Neuronal stem cell (in vitro differentiated cells): ENCODE data around the gene EEPD1.

Source experiments
- DNase-seq: peaks from one replicate; pipeline ENCODE4 v3.0.0-alpha.2; 2013; ENCODE audit warnings: low spot score
- H2AFZ ChIP-seq: one replicate; pipeline ENCODE4 v1.6.1; 2013; ENCODE audit warnings: mild to moderate bottlenecking, low read length, inconsistent platforms
- H2AK5ac ChIP-seq: 2 replicates; pipeline ENCODE4 v1.6.1; 2013; ENCODE audit warnings: low read depth, mild to moderate bottlenecking, inconsistent platforms, low read length, moderate library complexity, mixed read lengths
- H2BK120ac ChIP-seq: 2 replicates; pipeline ENCODE4 v1.6.1; 2013; ENCODE audit warnings: low read depth, mild to moderate bottlenecking, inconsistent platforms, low read length, moderate library complexity, mixed read lengths
- H2BK12ac ChIP-seq: one replicate; pipeline ENCODE4 v1.6.1; 2013; ENCODE audit warnings: low read length, inconsistent platforms
- H2BK15ac ChIP-seq: 2 replicates; pipeline ENCODE4 v1.6.1; 2013; ENCODE audit warnings: mild to moderate bottlenecking, low read length, inconsistent platforms, mixed read lengths
- H2BK5ac ChIP-seq: one replicate; pipeline ENCODE4 v1.6.1; 2013; ENCODE audit warnings: inconsistent platforms, mild to moderate bottlenecking, low read length, moderate library complexity
- H3K14ac ChIP-seq: one replicate; pipeline ENCODE4 v1.6.1; 2013; ENCODE audit warnings: low read length, inconsistent platforms
- H3K18ac ChIP-seq: 2 replicates; pipeline ENCODE4 v1.6.1; 2013; ENCODE audit warnings: low read length, inconsistent platforms
- H3K23ac ChIP-seq: 2 replicates; pipeline ENCODE4 v1.6.1; 2013; ENCODE audit warnings: low read depth, mild to moderate bottlenecking, mixed read lengths, low read length, inconsistent platforms; ENCODE audit not compliant: poor library complexity
- H3K27ac ChIP-seq: replicated peaks from 3 replicates; pipeline ENCODE4 v1.5.1; 2013; ENCODE audit warnings: low read length, inconsistent platforms
- H3K27me3 ChIP-seq, 3 experiments: 2 replicates each; pipeline ENCODE4 v1.6.1; 2013; ENCODE audit warnings: low read length in 3 of 3, mild to moderate bottlenecking in 2 of 3, inconsistent platforms in 1 of 3, low read depth in 1 of 3, mixed read lengths in 1 of 3, moderate library complexity in 1 of 3; ENCODE audit not compliant: control insufficient read depth in 3 of 3, insufficient read depth in 3 of 3
- H3K36me3 ChIP-seq, 2 donors: replicated peaks in 1 of 2; 2 replicates each; pipeline ENCODE4 v1.6.1; 2013; ENCODE audit warnings: low read length in 2 of 2; ENCODE audit not compliant: control insufficient read depth in 2 of 2, insufficient read depth in 2 of 2
- H3K4ac ChIP-seq: 2 replicates; pipeline ENCODE4 v1.6.1; 2013; ENCODE audit warnings: inconsistent platforms, mild to moderate bottlenecking, low read length, moderate library complexity
- H3K4me1 ChIP-seq, 2 donors: 1 replicate in 1 of 2; 2 replicates in 1 of 2; pipeline ENCODE4 v1.6.1; 2013; ENCODE audit warnings: low read length in 2 of 2, low read depth in 1 of 2; ENCODE audit not compliant: control insufficient read depth in 2 of 2, insufficient read depth in 1 of 2
- H3K4me2 ChIP-seq: one replicate; pipeline ENCODE4 v1.6.1; 2013; ENCODE audit warnings: mild to moderate bottlenecking, low read length, inconsistent platforms; ENCODE audit not compliant: insufficient read depth, poor library complexity, severe bottlenecking
- H3K4me3 ChIP-seq, 2 donors: 2 replicates each; pipeline ENCODE4 v1.5.1; 2013; ENCODE audit warnings: low read length in 2 of 2, mild to moderate bottlenecking in 2 of 2, inconsistent platforms in 1 of 2, moderate library complexity in 1 of 2
- H3K79me1 ChIP-seq: one replicate; pipeline ENCODE4 v1.6.1; 2013; ENCODE audit warnings: low read depth, mild to moderate bottlenecking, inconsistent platforms, low read length, moderate library complexity
- H3K9ac ChIP-seq: one replicate; pipeline ENCODE4 v1.6.1; 2013; ENCODE audit warnings: mild to moderate bottlenecking, low read depth, low read length, inconsistent platforms; ENCODE audit not compliant: poor library complexity
- H3K9me3 ChIP-seq, 2 donors: replicated peaks in 1 of 2; 2 replicates each; pipeline versions ENCODE3 to v1.6.1; 2013; ENCODE audit warnings: low read length in 2 of 2, mild to moderate bottlenecking in 2 of 2, inconsistent platforms in 1 of 2, low read depth in 1 of 2, mixed read lengths in 1 of 2, moderate library complexity in 1 of 2; ENCODE audit not compliant: control insufficient read depth in 2 of 2, insufficient read depth in 1 of 2
- H4K8ac ChIP-seq: one replicate; pipeline ENCODE4 v1.6.1; 2013; ENCODE audit warnings: low read depth, mild to moderate bottlenecking, inconsistent platforms, low read length, moderate library complexity
- H4K91ac ChIP-seq: one replicate; pipeline ENCODE4 v1.6.1; 2013; ENCODE audit warnings: low read length, low read depth, mild to moderate bottlenecking, inconsistent platforms; ENCODE audit not compliant: poor library complexity
- WGBS, 2 donors: extraction: QIAGEN DNeasy Blood & Tissue Kit; methylation state at CpG; one replicate each; pipeline ENCODE4 v1.1.7; 2013; ENCODE audit warnings: missing lambda C conversion rate in 2 of 2, mixed read lengths in 1 of 2; ENCODE audit not compliant: insufficient read length in 2 of 2, insufficient replicate concordance in 1 of 2; ENCODE audit errors: extremely low coverage in 2 of 2; 5-methylcytosine and 5-hydroxymethylcytosine counted together

Gene EEPD1

DNA sequence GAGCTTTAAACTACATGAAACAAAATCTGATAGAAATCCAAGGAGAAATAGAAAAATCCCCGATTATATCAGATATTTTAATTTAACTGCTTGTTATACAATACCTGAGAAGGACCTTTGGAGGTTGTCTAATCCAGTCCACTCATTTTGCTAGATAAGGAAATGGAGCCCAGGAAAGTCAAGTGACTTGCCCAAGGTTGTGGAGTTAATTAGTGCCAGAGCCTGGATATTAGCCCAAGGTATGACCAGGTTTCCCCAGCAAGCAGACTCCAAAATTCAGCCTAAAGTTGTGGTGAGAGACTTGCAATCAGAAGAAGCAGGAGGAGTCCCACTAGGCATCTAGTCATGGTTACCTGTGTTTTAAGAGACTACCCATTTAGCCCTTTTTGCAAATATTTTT, 11.7 kb upstream of the EEPD1 start:
- no CpG with 5 or more reads among the region's 1 CpG for WGBS, 2 donors
- Histone ChIP-seq H2BK15ac (no peak overlapping the region), H3K27ac (no peak overlapping the region)

DNA sequence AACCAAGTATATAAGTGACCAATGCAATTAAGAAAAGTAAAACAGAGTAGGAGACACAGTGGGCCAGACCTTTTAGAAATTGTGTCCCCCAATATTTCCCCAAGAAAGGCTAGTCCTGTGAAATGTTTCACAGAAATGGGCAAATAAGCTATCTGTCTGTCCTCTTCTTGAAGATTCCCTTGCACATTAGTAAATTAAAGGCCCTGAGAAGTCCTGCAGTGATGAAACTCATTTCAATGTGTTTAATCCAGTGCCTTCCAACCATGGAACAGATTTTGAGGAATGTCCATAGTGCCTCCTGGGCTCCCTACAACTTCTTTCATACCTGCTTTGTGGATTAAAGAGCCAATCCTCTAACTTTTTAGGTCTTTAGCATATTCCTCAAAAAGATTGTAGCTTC, 11.2 kb upstream of the EEPD1 start:
- Histone ChIP-seq H3K27me3 (peaks cover 0 to 4% (median 0%) of the 10 kb centered on the region in 3 experiments), H3K4me2 (no peak overlapping the region), H3K27ac (no peak overlapping the region), H3K14ac (no peak overlapping the region), H2BK120ac (no peak overlapping the region), H3K23ac (no peak overlapping the region), H3K18ac (no peak overlapping the region), H2AFZ (no peak overlapping the region), H3K79me1 (no peaks in the 10 kb centered on the region), H3K4me1 (no peaks in the 10 kb centered on the region), H3K9me3 (no peaks in the 10 kb centered on the region), H2BK12ac (no peak overlapping the region), H2BK5ac (no peak overlapping the region), H4K91ac (no peak overlapping the region), H2BK15ac (no peak overlapping the region), H2AK5ac (no peak overlapping the region), H3K4ac (no peak overlapping the region), H3K36me3 (no peaks in the 10 kb centered on the region), H4K8ac (no peak overlapping the region), H3K9ac (no peak overlapping the region), H3K4me3 (no peak overlapping the region)
- no peak for DNase-seq

More for the DNA sequence above, 11.7 kb upstream of the EEPD1 start:
- Histone ChIP-seq H3K4me3 (no peak overlapping the region), H3K27me3 (peaks cover 0 to 4% (median 0%) of the 10 kb centered on the region in 3 experiments), H4K8ac (no peak overlapping the region), H2BK5ac (no peak overlapping the region), H3K4me1 (no peaks in the 10 kb centered on the region), H2BK12ac (no peak overlapping the region), H2AFZ (no peak overlapping the region), H3K36me3 (no peaks in the 10 kb centered on the region), H3K14ac (no peak overlapping the region), H2AK5ac (no peak overlapping the region), H3K18ac (no peak overlapping the region), H3K4ac (no peak overlapping the region), H3K23ac (no peak overlapping the region), H3K9ac (no peak overlapping the region), H3K9me3 (no peaks in the 10 kb centered on the region), H4K91ac (no peak overlapping the region), H3K4me2 (no peak overlapping the region), H3K79me1 (no peaks in the 10 kb centered on the region), H2BK120ac (no peak overlapping the region)
- no peak for DNase-seq

DNA sequence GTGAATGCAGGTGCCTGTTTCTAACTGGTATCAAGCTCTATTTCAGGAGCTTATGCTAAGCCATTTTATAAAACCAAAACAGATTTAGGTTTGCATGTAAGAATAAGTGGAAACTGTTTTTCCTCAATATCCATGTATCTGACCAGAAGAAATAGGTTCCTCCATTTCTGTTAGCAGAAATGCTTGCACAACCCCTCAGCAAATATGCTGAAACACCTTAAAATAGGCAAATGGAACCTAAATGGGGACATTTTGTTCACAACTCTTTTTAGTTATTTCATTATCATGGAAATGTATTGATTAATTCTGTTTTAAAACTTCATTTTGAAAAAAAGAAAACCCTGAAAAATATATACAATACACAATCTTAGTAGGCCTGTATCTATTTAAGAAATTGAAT, 8.9 kb upstream of the EEPD1 start:
- Histone ChIP-seq H2BK5ac (no peak overlapping the region), H3K4ac (no peak overlapping the region), H4K91ac (no peak overlapping the region), H3K9ac (no peak overlapping the region), H2AK5ac (no peak overlapping the region), H2BK12ac (no peak overlapping the region), H3K4me2 (no peak overlapping the region), H4K8ac (no peak overlapping the region), H3K79me1 (no peaks in the 10 kb centered on the region), H3K14ac (no peak overlapping the region), H2AFZ (no peak overlapping the region), H3K9me3 (peaks cover 0 to 5% of the 10 kb centered on the region in 2 donors), H3K23ac (no peak overlapping the region), H2BK15ac (no peak overlapping the region), H3K36me3 (no peaks in the 10 kb centered on the region), H2BK120ac (no peak overlapping the region), H3K27me3 (peaks cover 0 to 7% (median 0%) of the 10 kb centered on the region in 3 experiments), H3K18ac (no peak overlapping the region), H3K27ac (no peak overlapping the region), H3K4me1 (no peaks in the 10 kb centered on the region), H3K4me3 (no peak overlapping the region)
- DNase-seq: no peak

DNA sequence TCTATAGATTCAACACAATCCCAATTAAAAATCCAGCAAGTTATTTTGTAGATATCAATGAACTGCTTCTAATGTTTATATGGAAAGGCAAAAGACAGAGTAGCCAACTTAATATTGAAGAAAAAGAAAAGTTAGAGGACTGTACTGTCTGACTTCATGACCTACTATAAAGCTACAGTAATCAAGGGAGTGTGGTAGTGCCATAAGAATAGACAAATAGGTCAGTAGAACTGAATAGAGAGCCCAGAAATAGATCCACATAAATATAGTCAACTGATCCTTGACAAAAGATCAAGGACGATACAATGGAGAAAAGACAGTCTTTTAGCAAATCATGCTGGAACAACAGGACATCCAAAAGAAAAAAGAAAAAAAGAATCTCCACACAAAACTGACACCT, 7.4 kb upstream of the EEPD1 start:
- Histone ChIP-seq H2BK5ac (no peak overlapping the region), H2BK120ac (no peak overlapping the region), H3K4me2 (no peak overlapping the region), H4K91ac (no peak overlapping the region), H2AFZ (no peak overlapping the region), H4K8ac (no peak overlapping the region), H2BK12ac (no peak overlapping the region), H3K9me3 (peaks cover 0 to 5% of the 10 kb centered on the region in 2 donors), H3K14ac (no peak overlapping the region), H3K23ac (no peak overlapping the region), H2BK15ac (no peak overlapping the region), H3K9ac (no peak overlapping the region), H2AK5ac (no peak overlapping the region), H3K4me3 (no peak overlapping the region), H3K27ac (no peak overlapping the region), H3K79me1 (no peaks in the 10 kb centered on the region), H3K36me3 (no peaks in the 10 kb centered on the region), H3K4me1 (no peaks in the 10 kb centered on the region), H3K18ac (no peak overlapping the region), H3K27me3 (peaks cover 0 to 7% (median 0%) of the 10 kb centered on the region in 3 experiments), H3K4ac (no peak overlapping the region)
- no CpG with 5 or more reads among the region's 1 CpG for WGBS, 2 donors
- no peak for DNase-seq
